NCI-H2107 treated with DMSO at 0.1 percent for 48 hours (cell line): ENCODE measurements around the gene SPATA31E1.

Experiments used
- DNase-seq: peaks from one replicate; lab custom pipeline; 2025; ENCODE audit not compliant: unreplicated experiment; lab: John Stamatoyannopoulos, UW

The SPATA31E1 gene

GRCh38 chr9:87862536-87863268 is 20.0 kb upstream of the SPATA31E1 start:
- no peak for DNase-seq

- DNase-seq, result no peak
These were observed 18.7 kb upstream of the SPATA31E1 start for GRCh38 chr9:87863882-87864465.

GRCh38 chr9:87864915-87865314 is 17.8 kb upstream of the SPATA31E1 start:
- DNase-seq, result no peak

GRCh38 chr9:87865626-87866025 is 17.1 kb upstream of the SPATA31E1 start:
- DNase-seq, result no peak

DNA sequence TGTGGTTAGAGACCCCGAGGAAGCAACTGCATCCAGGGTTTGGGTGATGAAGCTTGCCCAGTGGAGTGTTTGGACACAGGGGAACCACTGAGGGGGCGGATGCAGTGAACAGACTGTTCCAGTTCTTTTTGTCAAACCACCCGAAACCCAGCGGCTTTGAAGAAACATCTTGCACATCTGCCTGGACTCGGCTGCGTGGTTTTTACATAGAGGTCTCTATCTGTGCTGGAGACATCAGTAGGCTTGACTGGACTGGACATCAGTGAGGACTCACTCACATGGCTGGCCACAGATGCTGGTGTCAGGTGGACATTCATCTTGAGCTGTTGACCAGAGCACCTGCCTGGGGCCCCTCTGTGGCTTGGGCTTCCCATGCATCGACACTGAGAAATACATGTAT is 15.3 kb upstream of the SPATA31E1 start:
- no peak for DNase-seq

DNA sequence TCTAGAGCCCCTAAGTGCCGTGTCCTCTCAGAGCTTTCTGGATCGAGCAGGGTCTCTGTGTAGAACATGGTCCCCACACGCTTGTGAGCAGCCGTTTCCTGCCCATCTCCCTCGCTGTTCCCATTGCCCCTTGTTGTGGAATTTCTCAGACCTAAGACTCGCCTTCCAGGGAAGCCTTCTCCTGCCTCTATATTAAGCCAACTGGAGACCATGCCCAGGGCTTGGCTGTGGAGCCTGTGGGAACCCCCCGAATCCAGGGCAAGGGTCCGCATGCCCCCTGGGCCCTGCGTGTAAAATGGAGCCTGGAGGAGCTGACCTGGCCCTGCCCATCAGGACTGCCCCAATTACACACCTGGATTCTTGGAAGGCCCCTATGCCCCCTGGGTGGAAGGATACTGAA is 14.5 kb upstream of the SPATA31E1 start:
- DNase-seq, result no peak

GRCh38 chr9:87868635-87869034 is 14.0 kb upstream of the SPATA31E1 start:
- no peak for DNase-seq

DNA sequence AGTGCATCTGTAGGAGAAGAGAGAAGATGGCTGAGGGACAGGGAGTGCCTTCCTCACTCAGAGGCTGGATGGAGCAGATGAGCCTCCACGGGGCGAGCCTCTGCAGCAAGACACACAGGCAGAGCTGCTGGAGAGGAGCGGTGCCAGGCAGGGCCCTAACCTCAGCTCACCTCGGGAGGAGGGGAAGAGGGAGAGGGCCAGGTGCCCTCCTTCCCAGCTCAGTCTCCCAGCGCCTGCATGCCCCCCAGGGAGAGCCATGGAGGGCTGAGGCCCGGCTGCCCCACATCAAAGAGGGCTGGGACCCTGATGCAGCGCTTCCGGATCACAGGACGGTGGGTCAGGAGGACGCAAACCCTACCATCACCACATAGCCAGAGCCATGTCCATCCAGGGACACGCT is 13.6 kb upstream of the SPATA31E1 start:
- no peak for DNase-seq

- DNase-seq, result no peak
These were observed 11.1 kb upstream of the SPATA31E1 start for GRCh38 chr9:87871425-87872078.

DNA sequence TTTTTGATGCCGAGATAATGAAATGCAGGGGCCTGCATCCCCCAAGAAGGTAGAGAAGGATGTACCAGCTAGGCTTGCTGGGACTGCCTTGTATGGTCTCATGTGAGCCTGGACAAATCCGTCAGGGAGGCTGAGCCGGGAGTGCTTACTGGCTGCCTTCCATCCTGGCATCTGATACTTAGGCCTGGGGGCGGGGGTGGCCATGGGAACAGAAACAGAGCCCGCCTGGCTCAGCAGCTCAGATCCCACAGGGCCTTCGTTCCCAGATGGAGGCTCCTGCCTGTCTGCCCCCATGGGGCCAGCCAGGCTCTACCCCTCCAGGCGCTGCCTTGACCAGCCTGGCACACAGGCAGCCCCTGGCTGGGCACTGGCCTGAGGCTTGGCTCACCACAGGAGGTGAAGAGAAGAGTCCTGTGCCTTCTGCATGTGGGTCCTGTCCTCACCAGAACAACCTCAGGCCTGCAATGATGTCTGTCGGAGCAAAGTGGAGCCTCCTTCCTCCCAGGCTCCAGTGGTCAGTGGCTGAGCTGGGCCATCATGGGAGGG is 10.5 kb upstream of the SPATA31E1 start:
- DNase-seq, result no peak

GRCh38 chr9:87873607-87874303 is 8.9 kb upstream of the SPATA31E1 start:
- no peak for DNase-seq

DNA sequence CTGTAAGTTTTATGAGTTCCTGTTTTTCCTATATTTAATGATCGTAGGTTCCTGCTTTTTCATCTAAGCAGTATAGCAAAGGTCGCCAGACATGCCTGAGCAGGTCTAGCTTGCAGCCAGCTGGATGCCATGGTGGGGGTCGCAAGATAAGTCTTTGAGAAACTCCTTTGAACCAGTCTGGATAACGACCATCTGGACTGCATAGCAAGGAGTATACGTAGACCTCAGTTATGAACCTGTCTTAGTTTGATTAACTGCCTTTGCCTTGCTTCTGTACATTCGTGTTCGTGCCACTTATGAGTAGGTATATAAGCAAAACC is 8.4 kb upstream of the SPATA31E1 start:
- DNase-seq, result no peak

- no peak for DNase-seq
These were observed 7.6 kb upstream of the SPATA31E1 start for GRCh38 chr9:87875060-87875459.

DNA sequence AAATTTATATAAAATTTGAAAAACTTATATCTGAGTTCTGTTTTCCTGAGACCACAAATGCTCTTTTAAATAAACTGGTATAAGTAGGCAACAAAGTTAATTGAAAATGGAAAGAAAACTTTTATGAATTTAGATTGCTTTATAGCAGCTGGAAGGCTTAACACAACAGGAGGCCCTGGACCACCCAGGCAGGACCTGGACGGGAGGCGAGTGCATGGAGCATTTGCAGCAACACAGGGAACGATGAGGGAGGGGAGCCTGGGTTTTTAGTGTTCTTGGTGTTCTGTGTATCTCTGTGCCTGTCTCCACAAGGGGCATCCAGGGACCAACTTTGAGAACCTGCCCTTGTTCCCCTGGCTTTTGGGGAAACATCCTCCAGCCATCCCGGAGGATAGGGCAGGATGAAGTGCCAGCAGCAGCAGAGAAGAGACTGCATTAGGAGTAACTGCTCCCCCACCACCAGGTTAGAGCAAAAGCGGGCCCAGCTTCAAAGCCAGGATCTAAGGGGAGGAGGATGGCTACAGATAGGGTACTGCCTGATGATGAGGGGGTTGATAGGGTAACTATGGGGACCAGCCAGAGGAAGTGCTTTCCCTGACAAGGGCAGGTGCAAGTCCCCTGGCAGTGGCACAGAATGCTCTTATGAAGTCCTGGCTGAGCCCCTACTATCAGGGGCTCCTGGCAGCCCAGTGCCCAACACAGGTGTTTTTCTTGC is 6.7 kb upstream of the SPATA31E1 start:
- DNase-seq, result no peak

DNA sequence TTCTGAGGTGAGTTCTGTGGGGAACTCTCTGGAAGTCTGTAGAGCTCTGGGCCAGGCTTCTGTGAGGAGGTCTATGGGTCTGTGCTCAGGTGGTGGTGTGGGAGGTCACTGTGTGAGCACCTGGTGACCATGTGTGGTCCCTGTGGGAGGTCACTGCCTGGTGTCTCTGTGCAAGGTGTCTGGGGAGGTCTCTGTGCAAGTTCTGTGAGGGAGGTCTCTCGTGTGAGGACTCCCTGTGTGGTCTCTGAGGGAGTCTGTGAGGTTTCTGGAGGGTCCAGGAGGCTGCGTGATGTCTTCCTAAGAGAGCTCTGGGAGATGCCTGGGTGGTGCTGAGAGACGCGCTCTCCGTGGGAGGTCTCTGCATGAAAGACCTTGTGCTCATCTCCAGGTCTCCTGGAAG is 6.0 kb upstream of the SPATA31E1 start:
- DNase-seq, result no peak

- no peak for DNase-seq
These were observed 3.6 kb upstream of the SPATA31E1 start for GRCh38 chr9:87878989-87879511.

DNA sequence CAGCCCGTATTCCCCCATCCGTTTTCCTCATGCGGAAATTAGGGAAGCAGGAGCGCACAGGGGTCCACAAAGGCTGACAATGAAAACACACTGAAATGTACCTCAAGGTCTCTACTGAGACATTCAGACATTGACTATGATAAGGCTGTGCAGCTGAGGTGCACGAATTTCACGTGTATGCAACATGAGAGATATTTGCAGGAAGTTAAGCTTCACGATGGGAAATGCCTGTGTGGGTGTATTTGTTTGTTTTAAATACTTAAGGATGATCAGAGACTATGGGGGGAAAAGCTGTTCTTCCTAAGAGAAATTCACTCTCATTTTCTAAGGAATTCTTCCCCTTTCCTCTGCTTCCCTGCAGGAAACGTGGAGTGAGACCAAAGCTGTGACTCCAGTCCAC is 2.6 kb upstream of the SPATA31E1 start:
- DNase-seq, result no peak

DNA sequence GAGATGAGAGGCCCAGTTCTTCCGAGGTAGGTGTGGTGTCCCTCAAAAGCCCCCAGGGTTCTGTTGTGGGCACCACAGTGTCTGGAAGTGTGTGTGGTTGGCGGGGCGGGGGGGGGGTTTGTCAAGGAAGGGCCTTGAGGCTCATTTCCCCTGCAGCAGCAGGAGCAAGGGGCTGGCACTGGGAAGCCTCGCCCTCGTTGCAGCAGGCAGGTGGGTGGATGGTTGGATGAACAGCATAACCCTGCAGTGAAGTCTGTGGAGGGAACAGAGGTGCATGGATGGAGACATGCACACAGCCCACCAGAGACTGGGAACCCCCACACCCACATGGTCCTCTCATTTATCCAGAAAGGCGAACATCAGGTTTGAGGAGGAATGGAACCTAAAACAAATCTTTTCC is 2.0 kb upstream of the SPATA31E1 start:
- DNase-seq, result no peak

GRCh38 chr9:87883274-87883673 is 597 bp downstream of the SPATA31E1 start:
- no peak for DNase-seq

GRCh38 chr9:87883990-87884389 is 1.3 kb downstream of the SPATA31E1 start:
- DNase-seq, result no peak
